IPS-18a (cell line): Measurements from ENCODE around the gene PITPNC1.
"Not testable (repeated sequence)": the region's sequence is repeated elsewhere in the genome, so short reads cannot be mapped to it uniquely, and the experiment has no call there.

Experiments used
- H3K27ac ChIP-seq: one replicate; pipeline ENCODE4 v1.5.1; 2013; ENCODE audit warnings: low read length
- H3K27me3 ChIP-seq: one replicate; pipeline ENCODE4 v1.6.1; 2013; ENCODE audit warnings: mild to moderate bottlenecking, low read length; ENCODE audit not compliant: control insufficient read depth, insufficient read depth
- H3K36me3 ChIP-seq: one replicate; pipeline ENCODE4 v1.6.1; 2013; ENCODE audit warnings: low read depth, low read length; ENCODE audit not compliant: control insufficient read depth
- H3K4me1 ChIP-seq: one replicate; pipeline ENCODE4 v1.6.1; 2013; ENCODE audit warnings: low read depth, low read length; ENCODE audit not compliant: control insufficient read depth
- H3K4me3 ChIP-seq: one replicate; pipeline ENCODE4 v1.5.1; 2013; ENCODE audit warnings: low read length
- H3K9ac ChIP-seq: one replicate; pipeline ENCODE4 v1.6.1; 2013; ENCODE audit warnings: mild to moderate bottlenecking, low read length, moderate library complexity
- H3K9me3 ChIP-seq: one replicate; pipeline ENCODE4 v1.6.1; 2013; ENCODE audit warnings: low read depth, low read length; ENCODE audit not compliant: control insufficient read depth

PITPNC1 gene

GRCh38 chr17:67388536-67388935 lies 11.5 kb downstream of the PITPNC1 start:
- H3K9ac ChIP-seq, H3K27me3 ChIP-seq, H3K4me1 ChIP-seq, H3K27ac ChIP-seq, H3K4me3 ChIP-seq, H3K36me3 ChIP-seq, H3K9me3 ChIP-seq: not testable (repeated sequence)

DNA sequence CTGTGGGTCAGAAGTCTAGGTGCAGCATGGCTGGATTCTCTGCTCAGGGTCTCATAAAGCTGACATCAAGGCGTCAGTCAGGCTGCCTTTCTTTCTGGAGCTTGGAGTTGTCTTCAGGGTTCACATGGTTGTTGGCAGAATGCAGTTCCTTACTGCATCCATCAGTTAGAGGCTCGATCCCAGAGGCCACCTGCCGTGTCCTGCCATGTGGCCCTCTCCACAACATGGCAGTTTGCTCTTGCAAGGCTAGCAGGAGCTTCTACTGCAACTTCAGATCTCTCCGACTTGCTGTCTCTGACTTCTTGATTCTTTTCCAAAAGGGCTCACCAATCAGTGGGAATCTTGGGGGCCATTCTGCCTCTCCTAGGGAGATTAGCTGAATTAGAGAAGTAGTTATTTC lies 11.9 kb downstream of the PITPNC1 start:
- no peaks in the 10 kb centered on the region for H3K9me3 ChIP-seq
- H3K27ac ChIP-seq, result no peak overlapping the region
- H3K4me3 ChIP-seq, result no peak overlapping the region
- no peaks in the 10 kb centered on the region for H3K4me1 ChIP-seq
- H3K27me3 ChIP-seq, result no peaks in the 10 kb centered on the region
- H3K36me3 ChIP-seq, result no peaks in the 10 kb centered on the region
- H3K9ac ChIP-seq, result no peak overlapping the region

DNA sequence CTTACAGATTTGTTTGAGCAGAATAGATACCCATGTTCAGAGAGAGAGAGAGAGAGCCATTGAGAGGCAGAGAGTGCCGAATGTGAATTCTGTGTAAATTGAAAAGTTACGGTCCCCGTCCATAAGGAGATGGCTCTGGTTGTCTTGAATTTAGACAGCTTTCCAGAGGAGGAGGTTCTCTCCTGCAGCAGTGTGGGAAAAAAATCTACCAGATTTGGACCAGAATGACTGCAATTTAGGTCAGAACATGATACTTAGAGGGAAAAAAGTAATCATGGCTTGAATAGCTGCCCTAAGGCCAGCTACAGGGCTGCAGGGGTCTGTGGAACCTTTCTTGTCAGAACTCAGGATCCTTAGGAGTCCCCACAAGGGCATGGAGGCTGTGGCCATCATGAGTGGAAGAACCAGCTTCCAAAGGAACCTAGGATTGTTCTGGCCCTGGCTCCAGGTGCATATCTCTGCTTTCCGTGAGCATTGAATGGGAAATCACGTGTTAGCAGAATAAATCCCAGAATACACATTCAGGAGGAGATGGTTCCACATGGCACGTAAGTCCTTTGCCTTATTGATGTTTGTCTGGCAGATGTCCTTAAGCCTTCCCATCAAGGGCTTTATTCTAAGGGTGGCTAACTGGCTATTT lies 13.0 kb downstream of the PITPNC1 start:
- no peak overlapping the region for H3K27ac ChIP-seq
- H3K4me1 ChIP-seq, result no peaks in the 10 kb centered on the region
- no peak overlapping the region for H3K9ac ChIP-seq
- H3K4me3 ChIP-seq, result no peak overlapping the region
- H3K27me3 ChIP-seq, result no peaks in the 10 kb centered on the region
- no peaks in the 10 kb centered on the region for H3K9me3 ChIP-seq
- H3K36me3 ChIP-seq, result no peaks in the 10 kb centered on the region

DNA sequence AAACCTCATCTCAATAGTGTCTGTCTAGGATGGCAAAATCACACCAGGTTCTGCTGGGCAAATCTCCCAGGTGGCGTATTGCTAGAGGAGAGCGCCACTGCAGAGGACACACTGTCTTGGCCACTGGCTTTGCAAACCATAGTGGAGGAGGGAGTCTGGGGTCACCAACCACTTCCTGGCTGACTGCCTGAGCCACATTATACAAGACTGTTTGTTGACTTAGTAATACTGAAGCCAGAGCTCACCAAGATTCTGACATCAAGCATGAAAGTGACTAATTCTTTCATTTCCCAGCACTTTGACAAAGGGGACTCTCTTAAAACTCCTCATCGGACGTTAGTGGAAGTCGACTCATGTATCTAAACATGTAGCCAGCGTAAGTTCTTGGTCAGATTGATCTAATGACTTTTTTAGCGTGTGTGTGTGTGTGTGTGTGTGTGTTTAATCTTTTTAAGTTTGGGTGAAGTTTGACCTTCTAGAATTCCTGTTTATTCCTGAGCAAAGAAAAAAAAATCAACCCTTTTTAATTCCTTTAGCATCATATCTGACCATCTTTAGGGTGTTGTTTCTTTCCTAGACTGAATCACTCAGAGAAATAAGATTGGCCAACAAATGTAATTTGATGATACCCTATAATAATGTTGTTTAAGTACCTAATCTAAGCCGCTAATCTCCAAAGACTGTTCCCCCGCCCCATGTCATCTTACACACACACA lies 13.7 kb downstream of the PITPNC1 start:
- Histone ChIP-seq H3K27me3 (no peaks in the 10 kb centered on the region), H3K4me3 (no peak overlapping the region), H3K36me3 (no peaks in the 10 kb centered on the region), H3K9ac (no peak overlapping the region), H3K4me1 (no peaks in the 10 kb centered on the region), H3K27ac (no peak overlapping the region), H3K9me3 (no peaks in the 10 kb centered on the region)

- Histone ChIP-seq H3K27ac (no peak overlapping the region), H3K36me3 (no peaks in the 10 kb centered on the region), H3K9ac (no peak overlapping the region), H3K4me3 (no peak overlapping the region), H3K9me3 (no peaks in the 10 kb centered on the region), H3K4me1 (no peaks in the 10 kb centered on the region), H3K27me3 (no peaks in the 10 kb centered on the region)
Observed at GRCh38 chr17:67392111-67392510, 15.0 kb downstream of the PITPNC1 start.

DNA sequence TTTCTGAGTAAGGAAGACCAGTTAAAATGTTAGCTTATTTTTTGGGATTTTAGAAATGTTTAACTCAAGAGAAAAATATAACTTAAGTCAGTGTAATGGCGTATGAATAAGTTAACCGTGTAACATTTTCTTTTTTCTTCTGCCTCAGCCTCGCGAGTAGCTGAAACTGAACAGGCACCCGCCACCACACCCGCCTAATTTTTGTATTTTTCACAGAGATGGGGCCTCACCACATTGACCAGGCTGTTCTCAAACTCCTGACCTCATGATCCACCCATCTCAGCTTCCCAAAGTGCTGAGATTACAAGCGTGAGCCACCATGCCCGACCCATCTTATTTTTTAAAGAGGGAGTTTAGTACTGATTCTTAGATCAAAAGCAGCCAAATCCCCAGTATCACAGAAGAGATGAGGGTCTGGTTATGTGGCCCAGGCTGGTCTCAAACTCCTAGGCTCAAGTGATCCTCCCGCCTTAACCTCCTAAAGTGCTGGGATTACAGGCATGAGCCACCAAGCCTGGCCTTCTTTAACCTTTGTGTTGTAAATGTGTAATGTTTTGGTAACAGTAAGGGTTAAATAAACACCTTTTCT lies 16.8 kb downstream of the PITPNC1 start:
- Histone ChIP-seq H3K9me3 (no peaks in the 10 kb centered on the region), H3K4me3 (no peak overlapping the region), H3K27me3 (no peaks in the 10 kb centered on the region), H3K9ac (no peak overlapping the region), H3K4me1 (no peaks in the 10 kb centered on the region), H3K36me3 (no peaks in the 10 kb centered on the region), H3K27ac (no peak overlapping the region)

GRCh38 chr17:67399676-67400075 lies 22.6 kb downstream of the PITPNC1 start:
- Histone ChIP-seq H3K27ac (no peak overlapping the region), H3K9me3 (no peaks in the 10 kb centered on the region), H3K4me3 (no peak overlapping the region), H3K27me3 (no peaks in the 10 kb centered on the region), H3K9ac (no peak overlapping the region), H3K36me3 (no peaks in the 10 kb centered on the region), H3K4me1 (peaks cover 6% of the 10 kb centered on the region)

DNA sequence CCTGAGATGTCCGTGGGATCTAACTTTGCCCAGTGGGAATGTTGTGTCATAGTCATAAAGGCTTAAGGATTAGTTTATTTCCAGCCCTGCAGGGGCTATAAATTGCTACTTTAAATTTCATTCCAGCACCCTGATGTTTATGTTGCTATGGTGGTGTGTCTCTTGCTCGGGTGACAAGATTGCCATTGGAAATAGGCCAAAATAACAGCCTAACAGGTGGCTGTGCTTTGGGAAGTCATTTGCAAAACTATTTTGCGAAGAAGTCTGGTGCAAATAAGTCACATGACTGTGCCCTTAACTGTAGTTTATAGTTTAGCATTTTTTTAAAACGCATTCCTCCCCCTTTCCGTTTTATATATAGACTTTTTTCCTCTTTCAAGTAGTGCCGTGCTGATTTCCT lies 23.1 kb downstream of the PITPNC1 start:
- Histone ChIP-seq H3K4me1 (peaks cover 6% of the 10 kb centered on the region), H3K9ac (no peak overlapping the region), H3K27me3 (no peaks in the 10 kb centered on the region), H3K36me3 (no peaks in the 10 kb centered on the region), H3K27ac (no peak overlapping the region), H3K9me3 (no peaks in the 10 kb centered on the region), H3K4me3 (no peak overlapping the region)

DNA sequence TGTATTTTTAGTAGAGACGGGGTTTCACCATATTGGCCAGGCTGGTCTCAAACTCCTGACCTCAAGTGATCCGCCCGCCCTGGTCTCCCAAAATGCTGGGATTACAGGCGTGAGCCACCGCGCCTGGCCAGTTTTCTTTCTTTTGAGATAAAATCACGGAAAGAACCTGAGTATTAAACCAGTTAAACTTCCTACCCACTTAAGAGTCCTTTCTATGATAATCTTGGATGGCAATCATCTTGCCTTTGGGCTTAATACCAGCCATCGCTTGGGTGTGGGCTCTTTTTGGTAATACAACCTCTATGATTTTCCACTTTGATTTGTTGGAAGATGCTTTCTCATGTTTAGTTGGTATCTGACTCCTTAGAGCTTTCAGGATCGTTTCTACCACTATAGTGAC lies 24.0 kb downstream of the PITPNC1 start:
- Histone ChIP-seq H3K4me3 (no peak overlapping the region), H3K9ac (no peak overlapping the region)

GRCh38 chr17:67401598-67402504 lies 24.8 kb downstream of the PITPNC1 start:
- no peaks in the 10 kb centered on the region for H3K36me3 ChIP-seq
- no peak overlapping the region for H3K9ac ChIP-seq
- no peak overlapping the region for H3K27ac ChIP-seq
- peaks cover 6% of the 10 kb centered on the region for H3K4me1 ChIP-seq
- no peaks in the 10 kb centered on the region for H3K9me3 ChIP-seq
- H3K27me3 ChIP-seq, result no peaks in the 10 kb centered on the region
- no peak overlapping the region for H3K4me3 ChIP-seq

More for the DNA sequence above, 24.0 kb downstream of the PITPNC1 start:
- no peaks in the 10 kb centered on the region for H3K27me3 ChIP-seq
- H3K27ac ChIP-seq, result no peak overlapping the region
- H3K4me1 ChIP-seq, result peaks cover 6% of the 10 kb centered on the region
- no peaks in the 10 kb centered on the region for H3K9me3 ChIP-seq
- H3K36me3 ChIP-seq, result no peaks in the 10 kb centered on the region

DNA sequence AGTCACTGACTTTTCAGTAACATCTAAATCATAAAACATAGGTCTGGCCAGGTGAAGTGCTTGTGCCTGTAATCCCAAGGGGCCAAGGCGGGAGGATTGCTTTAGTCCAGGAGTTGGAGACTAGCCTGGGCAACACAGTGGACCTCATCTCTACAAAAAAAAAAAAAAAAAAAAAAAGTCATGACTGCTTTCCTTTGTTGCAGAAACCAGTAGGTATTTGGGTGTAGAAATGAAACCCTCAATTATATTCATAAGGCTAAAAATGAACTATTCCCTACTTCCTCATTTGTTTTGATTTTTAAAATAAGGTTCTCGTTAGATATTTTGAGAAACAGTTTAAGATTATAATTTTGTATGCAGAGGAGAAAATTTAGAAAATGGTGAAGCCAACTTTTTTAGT lies 26.0 kb downstream of the PITPNC1 start:
- Histone ChIP-seq H3K27ac (no peak overlapping the region), H3K9me3 (no peaks in the 10 kb centered on the region), H3K4me3 (no peak overlapping the region), H3K9ac (no peak overlapping the region), H3K27me3 (no peaks in the 10 kb centered on the region), H3K36me3 (no peaks in the 10 kb centered on the region), H3K4me1 (peaks cover 6% of the 10 kb centered on the region)
